ENCODE data around the gene KRTAP10-2.
"Not testable (repeated sequence)": the region's sequence is repeated elsewhere in the genome, so short reads cannot be mapped to it uniquely, and the experiment has no call there.

Gene KRTAP10-2

GRCh38 chr21:44508711-44509445 is 42.4 kb downstream of the KRTAP10-2 start:
- H3K4me3 ChIP-seq: no peak overlapping the region
- H3K36me3 ChIP-seq: peaks cover 10% of the 10 kb centered on the region; the same call in 1 of the 2 replicates
- no peaks in the 10 kb centered on the region for H3K9me3 ChIP-seq
- H3K27me3 ChIP-seq: no peaks in the 10 kb centered on the region
- no peak for TF ChIP-seq Cebpa-rat (IDR thresholded peaks at IDR 0.05)
- no peak overlapping the region for H3K4me2 ChIP-seq
- H3K4me1 ChIP-seq: peaks cover 53% of the 10 kb centered on the region
- no peak overlapping the region for H3K27ac ChIP-seq
- no peak overlapping the region for H3K9ac ChIP-seq
- no peaks in the 10 kb centered on the region for H4K20me1 ChIP-seq

- H3K27ac ChIP-seq: no peak overlapping the region
- H3K4me1 ChIP-seq: peaks cover 55% of the 10 kb centered on the region
- peaks cover 10% of the 10 kb centered on the region; the same call in 1 of the 2 replicates for H3K36me3 ChIP-seq
- H3K9ac ChIP-seq: no peak overlapping the region
- no peak overlapping the region for H3K4me3 ChIP-seq
- no peak for TF ChIP-seq Cebpa-rat (IDR thresholded peaks at IDR 0.05)
- no peaks in the 10 kb centered on the region for H4K20me1 ChIP-seq
- no peak overlapping the region for H3K4me2 ChIP-seq
- H3K9me3 ChIP-seq: no peaks in the 10 kb centered on the region
- no peaks in the 10 kb centered on the region for H3K27me3 ChIP-seq
Measured at GRCh38 chr21:44508426-44508710, 42.9 kb downstream of the KRTAP10-2 start.

GRCh38 chr21:44507673-44508425 is 43.5 kb downstream of the KRTAP10-2 start:
- no peak overlapping the region for H3K4me3 ChIP-seq
- H3K9ac ChIP-seq: no peak overlapping the region
- H3K4me1 ChIP-seq: peaks cover 61% of the 10 kb centered on the region
- no peaks in the 10 kb centered on the region for H3K27me3 ChIP-seq
- H3K36me3 ChIP-seq: peaks cover 10% of the 10 kb centered on the region; the same call in 1 of the 2 replicates
- H4K20me1 ChIP-seq: no peaks in the 10 kb centered on the region
- H3K4me2 ChIP-seq: peak overlapping the region; percentile 35
- TF ChIP-seq Cebpa-rat (IDR thresholded peaks at IDR 0.05): no peak
- H3K27ac ChIP-seq: no peak overlapping the region
- H3K9me3 ChIP-seq: no peaks in the 10 kb centered on the region

- Histone ChIP-seq H3K4me3 (no peak overlapping the region), H3K4me1 (peaks cover 73% of the 10 kb centered on the region), H3K9me3 (no peaks in the 10 kb centered on the region), H4K20me1 (no peaks in the 10 kb centered on the region), H3K27me3 (no peaks in the 10 kb centered on the region), H3K36me3 (peaks cover 10% of the 10 kb centered on the region; the same call in 1 of the 2 replicates), H3K27ac (no peak overlapping the region), H3K4me2 (peak overlapping the region; percentile 35), H3K9ac (0 out of 2 replicates have a peak overlapping the region, but pooled peaks have one; percentile 2)
- no peak for TF ChIP-seq Cebpa-rat (IDR thresholded peaks at IDR 0.05)
Measured at GRCh38 chr21:44506279-44507255, 44.7 kb downstream of the KRTAP10-2 start.

GRCh38 chr21:44505673-44506278 is 45.5 kb downstream of the KRTAP10-2 start:
- Histone ChIP-seq H4K20me1 (no peaks in the 10 kb centered on the region), H3K4me2 (no peak overlapping the region), H3K4me3 (no peak overlapping the region), H3K27me3 (no peaks in the 10 kb centered on the region), H3K9ac (0 out of 2 replicates have a peak overlapping the region, but pooled peaks have one; percentile 2), H3K36me3 (peaks cover 10% of the 10 kb centered on the region; the same call in 1 of the 2 replicates), H3K9me3 (no peaks in the 10 kb centered on the region), H3K27ac (no peak overlapping the region), H3K4me1 (peaks cover 78% of the 10 kb centered on the region)
- TF ChIP-seq Cebpa-rat (IDR thresholded peaks at IDR 0.05): no peak

- H3K4me3 ChIP-seq: peak overlapping the region; percentile 36; the same call in 1 of the 2 replicates
- H3K4me2 ChIP-seq: peak overlapping the region; percentile 78
- no peak for TF ChIP-seq Cebpa-rat (IDR thresholded peaks at IDR 0.05)
- H3K27ac ChIP-seq: peak overlapping the region; percentile 95
- no peaks in the 10 kb centered on the region for H3K9me3 ChIP-seq
- H3K9ac ChIP-seq: peak overlapping the region; percentile 78
- H3K4me1 ChIP-seq: peaks cover 64% of the 10 kb centered on the region
- no peaks in the 10 kb centered on the region for H3K27me3 ChIP-seq
- no peaks in the 10 kb centered on the region for H4K20me1 ChIP-seq
- H3K36me3 ChIP-seq: peaks cover 9% of the 10 kb centered on the region; the same call in 1 of the 2 replicates
Measured at GRCh38 chr21:44503901-44504399, 47.4 kb downstream of the KRTAP10-2 start.

GRCh38 chr21:44503006-44503889 is 48.1 kb downstream of the KRTAP10-2 start:
- not testable (repeated sequence) for H3K9me3 ChIP-seq, H4K20me1 ChIP-seq, H3K36me3 ChIP-seq, H3K27me3 ChIP-seq
- H3K9ac ChIP-seq: peak overlapping the region; percentile 78
- H3K4me2 ChIP-seq: peak overlapping the region; percentile 78
- peak overlapping the region; percentile 36; the same call in 1 of the 2 replicates for H3K4me3 ChIP-seq
- H3K4me1 ChIP-seq: peaks cover 71% of the 10 kb centered on the region
- H3K27ac ChIP-seq: peak overlapping the region; percentile 95

- Histone ChIP-seq H3K9ac (peak overlapping the region; percentile 78; the same call in 1 of the 2 replicates), H3K27ac (peak overlapping the region; percentile 95), H3K36me3 (no peaks in the 10 kb centered on the region), H3K27me3 (no peaks in the 10 kb centered on the region), H3K4me3 (no peak overlapping the region), H3K4me1 (peaks cover 75% of the 10 kb centered on the region), H3K4me2 (peak overlapping the region; percentile 78), H3K9me3 (no peaks in the 10 kb centered on the region), H4K20me1 (no peaks in the 10 kb centered on the region)
- no peak for TF ChIP-seq Cebpa-rat (IDR thresholded peaks at IDR 0.05)
Measured at GRCh38 chr21:44502171-44502958, 48.9 kb downstream of the KRTAP10-2 start.
